Smooth muscle cell (in vitro differentiated cells): ENCODE data around the gene PSMB8. TPM values are rescaled to one million over a fixed set of nuclear protein-coding genes. Genes with fewer than 3 reads are reported as not detected.

ENCODE experiments used
- DNase-seq: peaks from one replicate; lab custom pipeline; 2025; ENCODE audit not compliant: unreplicated experiment; lab: John Stamatoyannopoulos, UW
- H2AFZ ChIP-seq: fragments of 200-600 bp; sonication (generic); 2 replicates; pipeline ENCODE4 v1.6.0; 2016; ENCODE audit warnings: antibody characterized with exemption, low read depth, mild to moderate bottlenecking
- H3F3A ChIP-seq: fragments of 200-600 bp; sonication (generic); 2 replicates; pipeline ENCODE4 v1.6.0; 2017; ENCODE audit warnings: antibody characterized with exemption, low read depth
- H3K27ac ChIP-seq: fragments of 200-600 bp; sonication (generic); 2 replicates; pipeline ENCODE4 v1.5.1; 2016; ENCODE audit warnings: low read depth, mild to moderate bottlenecking
- H3K27me3 ChIP-seq: fragments of 200-600 bp; sonication (generic); 2 replicates; pipeline ENCODE4 v1.6.1; 2016; ENCODE audit warnings: low read depth, mild to moderate bottlenecking
- H3K36me3 ChIP-seq: fragments of 200-600 bp; sonication (generic); 2 replicates; pipeline ENCODE4 v1.5.1; 2016; ENCODE audit warnings: low read depth
- H3K4me1 ChIP-seq: fragments of 200-600 bp; sonication (generic); 2 replicates; pipeline ENCODE4 v1.5.1; 2016; ENCODE audit warnings: low read depth
- H3K4me2 ChIP-seq: fragments of 200-600 bp; sonication (generic); 2 replicates; pipeline ENCODE4 v1.6.0; 2016; ENCODE audit warnings: mild to moderate bottlenecking
- H3K4me3 ChIP-seq: fragments of 200-600 bp; sonication (generic); 2 replicates; pipeline ENCODE4 v1.5.1; 2016; ENCODE audit warnings: mild to moderate bottlenecking
- H3K79me2 ChIP-seq: fragments of 200-600 bp; sonication (generic); 2 replicates; pipeline ENCODE4 v1.6.0; 2016; ENCODE audit warnings: low read depth, mild to moderate bottlenecking
- H3K9ac ChIP-seq: fragments of 200-600 bp; sonication (generic); 2 replicates; pipeline ENCODE4 v1.6.0; 2016; ENCODE audit warnings: low read depth
- H3K9me3 ChIP-seq: fragments of 200-600 bp; sonication (generic); replicated peaks from 2 replicates; pipeline ENCODE4 v1.5.1; 2016; ENCODE audit warnings: low read depth
- H4K20me1 ChIP-seq: fragments of 200-600 bp; sonication (generic); 2 replicates; pipeline ENCODE4 v1.6.0; 2016; ENCODE audit warnings: low read depth
- CTCF ChIP-seq: fragments of 200-600 bp; sonication (generic); IDR thresholded peaks from 2 replicates; pipeline ENCODE4 v1.5.1; 2017; ENCODE audit warnings: borderline replicate concordance, mild to moderate bottlenecking, antibody characterized with exemption; ENCODE audit not compliant: insufficient read depth, poor library complexity, severe bottlenecking
- WGBS: methylation state at CpG from one replicate; pipeline ENCODE4 v1.1.7; 2016; ENCODE audit warnings: low lambda C conversion rate; 5-methylcytosine and 5-hydroxymethylcytosine counted together
- polyA plus RNA-seq: library from polyadenylated mRNA; unstranded; fragments of >200 nt; fragmentation: Nextera tagmentation; extraction: Ambion mirVana; gene quantifications from 2 replicates; pipeline ENCODE4 v1.2.1, GENCODE V29; 2016
- total RNA-seq: library from RNA; depleted of rRNA; stranded (reverse); fragments of >200 nt; gene quantifications from 2 replicates; pipeline ENCODE4 v1.2.3, GENCODE V29; 2014

Gene PSMB8
- total and polyA plus RNA-seq, 2 experiments from 2014 or later: 5.0 to 16.7 TPM

GRCh38 chr6:32852018-32852843 is 8.4 kb upstream of the PSMB8 start:
- H3K27me3 ChIP-seq: peaks cover 66% of the 10 kb centered on the region
- no peaks in the 10 kb centered on the region for H3K4me1 ChIP-seq
- H3K36me3 ChIP-seq: no peaks in the 10 kb centered on the region
- no peaks in the 10 kb centered on the region for H3K79me2 ChIP-seq
- TF ChIP-seq CTCF: no peak
- H3K9ac ChIP-seq: no peak overlapping the region
- H3K9me3 ChIP-seq: no peaks in the 10 kb centered on the region
- WGBS: 61% methylated on average over 23 of the region's 23 CpGs
- H3F3A ChIP-seq: no peaks in the 10 kb centered on the region
- no peak for DNase-seq
- H3K4me3 ChIP-seq: peak overlapping the region; percentile 70
- peak overlapping the region; percentile 88 for H3K4me2 ChIP-seq
- H4K20me1 ChIP-seq: no peaks in the 10 kb centered on the region
- no peak overlapping the region for H3K27ac ChIP-seq
- peak overlapping the region; percentile 73 for H2AFZ ChIP-seq

GRCh38 chr6:32851025-32851424 is 7.2 kb upstream of the PSMB8 start:
- Histone ChIP-seq H3K9me3 (no peaks in the 10 kb centered on the region), H3K27ac (no peak overlapping the region), H3K4me1 (no peaks in the 10 kb centered on the region), H3K4me2 (no peak overlapping the region), H3F3A (no peaks in the 10 kb centered on the region), H3K79me2 (no peaks in the 10 kb centered on the region), H3K36me3 (no peaks in the 10 kb centered on the region), H2AFZ (no peak overlapping the region), H3K9ac (no peak overlapping the region), H3K4me3 (no peak overlapping the region), H4K20me1 (no peaks in the 10 kb centered on the region), H3K27me3 (peaks cover 62% of the 10 kb centered on the region)
- 86% methylated on average over 4 of the region's 4 CpGs for WGBS
- no peak for TF ChIP-seq CTCF
- DNase-seq: no peak

- Histone ChIP-seq H3K27ac (no peak overlapping the region), H3K4me2 (no peak overlapping the region), H3F3A (no peaks in the 10 kb centered on the region), H2AFZ (no peak overlapping the region), H3K27me3 (peaks cover 59% of the 10 kb centered on the region), H3K9ac (no peak overlapping the region), H3K36me3 (no peaks in the 10 kb centered on the region), H4K20me1 (no peaks in the 10 kb centered on the region), H3K4me1 (no peaks in the 10 kb centered on the region), H3K79me2 (no peaks in the 10 kb centered on the region), H3K4me3 (no peak overlapping the region), H3K9me3 (no peaks in the 10 kb centered on the region)
- WGBS: 81% methylated on average over 6 of the region's 6 CpGs
- TF ChIP-seq CTCF: no peak
- no peak for DNase-seq
Measured at GRCh38 chr6:32849126-32849525, 5.3 kb upstream of the PSMB8 start.

- WGBS: 90% methylated on average over 8 of the region's 8 CpGs
- no peak for TF ChIP-seq CTCF
Measured at GRCh38 chr6:32847795-32848194, 3.9 kb upstream of the PSMB8 start.

More at GRCh38 chr6:32847795-32848194, 3.9 kb upstream of the PSMB8 start:
- H3K4me2 ChIP-seq: no peak overlapping the region
- peaks cover 72% of the 10 kb centered on the region for H3K27me3 ChIP-seq
- no peak overlapping the region for H2AFZ ChIP-seq
- H3K9ac ChIP-seq: no peak overlapping the region
- no peaks in the 10 kb centered on the region for H3K4me1 ChIP-seq
- no peak for DNase-seq
- no peaks in the 10 kb centered on the region for H3K36me3 ChIP-seq
- no peaks in the 10 kb centered on the region for H3K9me3 ChIP-seq
- no peaks in the 10 kb centered on the region for H3K79me2 ChIP-seq
- H3K27ac ChIP-seq: no peak overlapping the region
- no peaks in the 10 kb centered on the region for H4K20me1 ChIP-seq
- H3K4me3 ChIP-seq: no peak overlapping the region
- no peaks in the 10 kb centered on the region for H3F3A ChIP-seq
